ENCODE data around the gene SF3B5.
"Not testable (repeated sequence)": the region's sequence is repeated elsewhere in the genome, so short reads cannot be mapped to it uniquely, and the experiment has no call there.

The SF3B5 gene

DNA sequence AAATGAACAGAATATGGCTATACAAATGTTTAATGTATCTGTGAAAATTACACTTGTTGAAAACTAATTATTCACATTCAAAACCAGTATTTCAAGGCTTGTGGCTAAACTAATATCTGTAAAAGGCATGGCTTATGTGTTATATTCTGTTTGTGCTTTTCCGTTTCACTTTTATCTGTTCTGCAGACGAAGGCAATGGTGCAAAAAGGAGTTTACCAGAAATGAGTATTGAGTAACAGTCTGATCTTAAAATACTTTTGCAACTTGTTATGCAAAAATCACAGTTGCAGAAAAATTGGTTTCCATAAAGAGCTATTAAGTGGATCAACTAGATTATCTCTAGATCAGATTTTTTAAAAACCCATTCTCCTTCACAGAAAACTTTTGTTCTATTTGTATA lies 45.5 kb upstream of the SF3B5 start:
- Histone ChIP-seq H3K27ac (no peak overlapping the region), H3K27me3 (no peaks in the 10 kb centered on the region), H3K4me1 (no peaks in the 10 kb centered on the region), H3K4me3 (no peak overlapping the region), H3K9me3 (no peaks in the 10 kb centered on the region), H3K36me3 (no peaks in the 10 kb centered on the region)
- intact Hi-C loops (cut with DNase I; ENCODE audit: low total_unique reads): no loop called here
- DNase-seq: no peak
- TF ChIP-seq, protein P1, sequence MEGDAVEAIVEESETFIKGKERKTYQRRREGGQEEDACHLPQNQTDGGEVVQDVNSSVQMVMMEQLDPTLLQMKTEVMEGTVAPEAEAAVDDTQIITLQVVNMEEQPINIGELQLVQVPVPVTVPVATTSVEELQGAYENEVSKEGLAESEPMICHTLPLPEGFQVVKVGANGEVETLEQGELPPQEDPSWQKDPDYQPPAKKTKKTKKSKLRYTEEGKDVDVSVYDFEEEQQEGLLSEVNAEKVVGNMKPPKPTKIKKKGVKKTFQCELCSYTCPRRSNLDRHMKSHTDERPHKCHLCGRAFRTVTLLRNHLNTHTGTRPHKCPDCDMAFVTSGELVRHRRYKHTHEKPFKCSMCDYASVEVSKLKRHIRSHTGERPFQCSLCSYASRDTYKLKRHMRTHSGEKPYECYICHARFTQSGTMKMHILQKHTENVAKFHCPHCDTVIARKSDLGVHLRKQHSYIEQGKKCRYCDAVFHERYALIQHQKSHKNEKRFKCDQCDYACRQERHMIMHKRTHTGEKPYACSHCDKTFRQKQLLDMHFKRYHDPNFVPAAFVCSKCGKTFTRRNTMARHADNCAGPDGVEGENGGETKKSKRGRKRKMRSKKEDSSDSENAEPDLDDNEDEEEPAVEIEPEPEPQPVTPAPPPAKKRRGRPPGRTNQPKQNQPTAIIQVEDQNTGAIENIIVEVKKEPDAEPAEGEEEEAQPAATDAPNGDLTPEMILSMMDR (IDR thresholded peaks at IDR 0.05): no peak

DNA sequence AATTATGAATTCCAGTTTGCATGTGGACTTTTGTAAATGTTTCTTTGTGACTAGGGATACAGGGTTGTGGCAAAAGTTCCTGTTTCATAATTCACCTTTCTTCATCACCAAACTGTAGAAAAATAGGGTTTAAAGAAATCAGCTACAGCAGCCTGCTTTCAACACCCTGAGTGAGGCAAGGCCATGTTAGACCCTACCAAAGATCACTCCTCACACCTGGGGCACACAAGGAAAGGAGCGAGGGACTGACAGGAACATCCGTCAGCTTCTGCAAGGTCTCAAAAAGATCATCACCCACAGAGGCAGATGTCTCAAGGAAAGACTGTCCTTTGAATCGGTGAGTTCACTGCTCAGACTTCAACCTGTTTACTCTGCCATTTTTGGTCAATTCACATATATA lies 44.4 kb upstream of the SF3B5 start:
- Histone ChIP-seq H3K36me3 (no peaks in the 10 kb centered on the region), H3K4me3 (no peak overlapping the region), H3K27ac (no peak overlapping the region), H3K4me1 (no peaks in the 10 kb centered on the region), H3K9me3 (no peaks in the 10 kb centered on the region), H3K27me3 (no peaks in the 10 kb centered on the region)
- intact Hi-C loops (cut with DNase I; ENCODE audit: low total_unique reads): no loop called here
- TF ChIP-seq, protein P1 (IDR thresholded peaks at IDR 0.05): no peak
- DNase-seq: no peak

DNA sequence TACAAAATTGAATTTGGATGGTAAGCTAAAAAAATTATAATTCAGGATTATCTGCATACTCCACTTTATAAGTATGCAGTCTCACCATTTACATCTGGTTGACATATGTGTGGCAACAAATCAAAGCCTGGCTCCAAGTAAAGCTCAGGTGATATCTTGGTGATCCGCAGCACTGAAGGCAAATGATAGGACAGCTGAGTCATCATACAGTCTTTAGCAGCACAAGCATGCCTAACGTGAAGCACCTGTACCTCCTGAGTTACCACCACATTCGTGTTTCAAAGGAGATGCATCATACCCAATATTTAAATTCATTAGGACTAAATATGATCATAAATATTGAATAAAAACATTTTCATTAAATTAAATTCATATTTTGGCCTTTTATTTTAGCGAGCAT lies 43.2 kb upstream of the SF3B5 start:
- Histone ChIP-seq H3K4me3 (no peak overlapping the region), H3K36me3 (no peaks in the 10 kb centered on the region), H3K4me1 (no peaks in the 10 kb centered on the region), H3K27me3 (no peaks in the 10 kb centered on the region), H3K27ac (no peak overlapping the region), H3K9me3 (no peaks in the 10 kb centered on the region)
- intact Hi-C loops (cut with DNase I; ENCODE audit: low total_unique reads): no loop called here
- TF ChIP-seq, protein P1 (IDR thresholded peaks at IDR 0.05): no peak
- DNase-seq: no peak

DNA sequence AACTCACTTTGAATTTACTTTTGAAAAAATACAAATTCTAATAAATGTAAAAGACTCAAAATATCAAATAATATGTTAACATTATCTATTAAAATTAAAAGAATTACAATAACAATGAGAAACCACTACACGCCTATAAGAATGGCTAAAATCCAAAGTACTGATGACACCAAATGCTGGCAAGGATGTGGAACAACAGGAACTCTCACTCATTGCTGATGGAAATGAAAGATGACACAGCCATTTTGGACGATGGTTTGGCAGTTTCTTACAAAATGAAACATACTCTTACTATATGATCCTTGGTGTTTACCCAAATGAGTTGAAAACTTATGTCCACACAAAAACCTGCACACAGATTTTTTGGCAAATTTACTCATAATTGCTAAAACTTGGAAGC lies 39.4 kb upstream of the SF3B5 start:
- Histone ChIP-seq H3K4me3 (no peak overlapping the region), H3K27ac (no peak overlapping the region), H3K9me3 (no peaks in the 10 kb centered on the region), H3K4me1 (peaks cover 0 to 8% (median 0%) of the 10 kb centered on the region in 4 donors), H3K36me3 (no peaks in the 10 kb centered on the region), H3K27me3 (no peaks in the 10 kb centered on the region)
- TF ChIP-seq, protein P1 (IDR thresholded peaks at IDR 0.05): no peak
- no peak for DNase-seq
- intact Hi-C loops (cut with DNase I; ENCODE audit: low total_unique reads): no loop called here

DNA sequence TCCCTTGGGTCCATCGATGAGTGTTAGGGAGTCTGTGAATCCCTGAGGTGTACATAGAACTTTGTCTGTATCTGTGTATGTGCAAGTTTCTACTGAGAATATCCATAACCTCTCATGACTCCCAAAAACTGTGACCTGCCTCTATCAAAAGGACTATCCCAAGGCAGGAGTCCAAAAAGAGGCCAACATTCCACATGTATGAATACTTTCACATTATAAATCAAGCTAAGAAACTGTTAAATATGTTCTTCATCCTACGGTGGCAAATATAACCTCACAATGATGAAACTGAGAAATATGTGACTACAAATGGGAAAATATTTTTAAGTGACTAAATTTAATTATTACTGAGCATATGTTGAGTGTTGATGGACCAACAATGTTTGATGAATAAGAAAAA lies 38.8 kb upstream of the SF3B5 start:
- Histone ChIP-seq H3K36me3 (no peaks in the 10 kb centered on the region), H3K4me1 (peaks cover 0 to 8% (median 0%) of the 10 kb centered on the region in 4 donors), H3K27ac (no peak overlapping the region), H3K4me3 (no peak overlapping the region), H3K27me3 (no peaks in the 10 kb centered on the region), H3K9me3 (no peaks in the 10 kb centered on the region)
- intact Hi-C loops (cut with DNase I; ENCODE audit: low total_unique reads): no loop called here
- TF ChIP-seq, protein P1 (IDR thresholded peaks at IDR 0.05): no peak
- DNase-seq: no peak

DNA sequence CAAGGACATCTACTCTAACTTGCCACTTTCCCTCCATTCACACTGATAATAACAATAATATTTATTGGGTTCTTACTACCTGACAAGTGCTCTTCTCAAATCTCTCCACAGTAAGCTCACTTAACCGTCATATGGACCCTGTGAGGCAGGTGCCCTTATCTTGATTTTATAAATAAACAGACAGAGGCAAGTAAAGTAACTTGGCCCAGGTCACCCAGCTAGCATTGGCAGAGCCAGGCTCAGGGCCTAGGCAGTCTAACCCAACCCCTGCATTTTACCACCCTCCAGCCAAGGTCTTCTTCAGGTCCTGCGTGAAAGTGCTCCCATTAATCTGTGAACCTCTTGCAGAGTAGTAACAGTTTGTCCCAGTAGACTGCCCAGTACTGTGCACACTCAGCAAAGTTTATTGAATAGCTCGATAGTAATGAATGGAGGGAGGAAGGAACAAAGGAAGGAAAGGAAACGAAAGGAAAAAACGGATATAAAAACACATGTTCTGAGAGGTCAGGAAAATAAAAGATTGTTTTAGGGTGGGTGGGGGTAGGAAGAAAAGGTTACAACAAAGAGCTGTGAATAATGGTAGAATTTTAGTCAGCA lies 38.0 kb upstream of the SF3B5 start:
- Histone ChIP-seq H3K36me3 (no peaks in the 10 kb centered on the region), H3K4me3 (no peak overlapping the region), H3K4me1 (peaks cover 0 to 8% (median 0%) of the 10 kb centered on the region in 4 donors), H3K9me3 (no peaks in the 10 kb centered on the region), H3K27me3 (no peaks in the 10 kb centered on the region), H3K27ac (no peak overlapping the region)
- DNase-seq: no peak
- TF ChIP-seq, protein P1 (IDR thresholded peaks at IDR 0.05): no peak
- intact Hi-C loops (cut with DNase I; ENCODE audit: low total_unique reads): no loop called here

DNA sequence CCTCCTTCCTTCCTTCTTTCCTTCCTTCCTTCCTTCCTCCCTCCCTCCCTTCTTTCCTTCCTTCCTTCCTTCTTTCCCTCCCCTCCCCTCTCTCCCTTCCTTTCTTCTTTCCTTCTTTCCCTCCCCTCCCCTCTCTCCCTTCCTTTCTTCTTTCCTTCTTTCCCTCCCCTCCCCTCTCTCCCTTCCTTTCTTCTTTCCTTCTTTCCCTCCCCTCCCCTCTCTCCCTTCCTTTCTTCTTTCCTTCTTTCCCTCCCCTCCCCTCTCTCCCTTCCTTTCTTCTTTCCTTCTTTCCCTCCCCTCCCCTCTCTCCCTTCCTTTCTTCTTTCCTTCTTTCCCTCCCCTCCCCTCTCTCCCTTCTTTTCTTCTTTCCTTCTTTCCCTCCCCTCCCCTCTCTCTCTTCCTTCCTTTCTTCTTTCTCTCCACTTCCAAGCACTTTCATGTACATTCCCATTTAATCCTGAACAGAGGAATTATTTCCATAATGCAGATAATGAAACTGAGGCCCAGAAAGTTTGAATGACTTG lies 36.9 kb upstream of the SF3B5 start:
- H3K4me3 ChIP-seq; H3K9me3 ChIP-seq; H3K36me3 ChIP-seq; intact Hi-C loops (cut with DNase I; ENCODE audit: low total_unique reads); DNase-seq; H3K27me3 ChIP-seq; H3K27ac ChIP-seq; H3K4me1 ChIP-seq: not testable (repeated sequence)

Data from tibial artery (tissue), 4 donors.